HG02642 (cell line): ENCODE data around the gene SLC25A29.
"Not testable (repeated sequence)": the region's sequence is repeated elsewhere in the genome, so short reads cannot be mapped to it uniquely, and the experiment has no call there.

Source experiments
- ATAC-seq: cut with Tn5 transposase; IDR thresholded peaks from one replicate; pipeline ENCODE4 v1.9.1; 2021; ENCODE audit warnings: mild to moderate bottlenecking; ENCODE audit not compliant: unreplicated experiment, poor library complexity

The SLC25A29 gene

GRCh38 chr14:100306101-100306997 lies at the start of gene SLC25A29:
TSS of gene SLC25A29 (minus strand) at chr14:100306444. CDS start at chr14:100306232, 212 bp downstream.
- peak; percentile 91 for ATAC-seq

GRCh38 chr14:100350986-100351385 lies 44.7 kb upstream of the SLC25A29 start:
- ATAC-seq: no peak

- ATAC-seq: no peak
These were observed 44.2 kb upstream of the SLC25A29 start for GRCh38 chr14:100350276-100350926.

- no peak for ATAC-seq
These were observed 42.8 kb upstream of the SLC25A29 start for GRCh38 chr14:100348784-100349685.

- ATAC-seq: no peak
These were observed 42.0 kb upstream of the SLC25A29 start for GRCh38 chr14:100348253-100348729.

GRCh38 chr14:100346306-100347091 lies 40.3 kb upstream of the SLC25A29 start:
- ATAC-seq: no peak

- ATAC-seq: no peak
These were observed 39.5 kb upstream of the SLC25A29 start for GRCh38 chr14:100345711-100346110.

- ATAC-seq: not testable (repeated sequence)
These were observed 38.4 kb upstream of the SLC25A29 start for GRCh38 chr14:100344657-100345056.

GRCh38 chr14:100342826-100343225 lies 36.6 kb upstream of the SLC25A29 start:
- ATAC-seq: not testable (repeated sequence)

- ATAC-seq: no peak
These were observed 36.0 kb upstream of the SLC25A29 start for GRCh38 chr14:100342195-100342594.

- no peak for ATAC-seq
These were observed 35.2 kb upstream of the SLC25A29 start for GRCh38 chr14:100341301-100342031.

- ATAC-seq: no peak
These were observed 34.2 kb upstream of the SLC25A29 start for GRCh38 chr14:100340423-100340813.

GRCh38 chr14:100339766-100340422 lies 33.6 kb upstream of the SLC25A29 start:
- no peak for ATAC-seq

GRCh38 chr14:100336618-100337530 lies 30.6 kb upstream of the SLC25A29 start:
- no peak for ATAC-seq

GRCh38 chr14:100334904-100335303 lies 28.7 kb upstream of the SLC25A29 start:
- no peak for ATAC-seq

GRCh38 chr14:100333827-100334226 lies 27.6 kb upstream of the SLC25A29 start:
- no peak for ATAC-seq

- no peak for ATAC-seq
These were observed 27.1 kb upstream of the SLC25A29 start for GRCh38 chr14:100333311-100333710.
